Urinary bladder (tissue), 4 donors: ENCODE results near the gene CNPPD1. TPM values are rescaled to one million over a fixed set of nuclear protein-coding genes. Genes with fewer than 3 reads are reported as not detected.

Source experiments
- DNase-seq: peaks from one replicate; pipeline ENCODE4 v3.0.0-alpha.2; 2015; ENCODE audit errors: extremely low spot score
- H3K27ac ChIP-seq: one replicate; pipeline ENCODE4 v1.5.1; 2013; ENCODE audit warnings: low read depth, mild to moderate bottlenecking, moderate library complexity
- H3K36me3 ChIP-seq: one replicate; pipeline ENCODE4 v1.6.1; 2013; ENCODE audit warnings: mild to moderate bottlenecking, moderate library complexity; ENCODE audit not compliant: insufficient read depth
- H3K4me1 ChIP-seq: one replicate; pipeline ENCODE4 v1.6.1; 2013; ENCODE audit warnings: mild to moderate bottlenecking, moderate library complexity; ENCODE audit not compliant: insufficient read depth
- H3K4me3 ChIP-seq: one replicate; pipeline ENCODE4 v1.5.1; 2013; ENCODE audit warnings: low read depth, low read length
- WGBS: extraction: QIAGEN DNeasy Blood & Tissue Kit; methylation state at CpG from one replicate; pipeline ENCODE4 v1.1.7; 2013; 5-methylcytosine and 5-hydroxymethylcytosine counted together
- polyA plus RNA-seq: library from polyadenylated mRNA; stranded (reverse); fragments of 200-250 nt; gene quantifications from one replicate; pipeline ENCODE4 v1.2.3, GENCODE V29; 2013
- total RNA-seq: library from RNA; depleted of rRNA; stranded (reverse); fragments of >200 nt; gene quantifications from one replicate; pipeline ENCODE4 v1.2.3, GENCODE V29; 2014
- donor health status: healthy with polysubstance abuse.
- donor health status: healthy.

CNPPD1 gene
- total and polyA plus RNA-seq, 2 donors = 23.0 to 77.7 TPM

- Histone ChIP-seq H3K27ac (no peak overlapping the region), H3K36me3 (peaks cover 4% of the 10 kb centered on the region), H3K4me3 (no peak overlapping the region), H3K4me1 (no peaks in the 10 kb centered on the region)
- DNase-seq = no peak
- WGBS = 96% methylated on average over 15 of the region's 15 CpGs
These were observed 37.4 kb upstream of the CNPPD1 start for GRCh38 chr2:219214141-219214540.

DNA sequence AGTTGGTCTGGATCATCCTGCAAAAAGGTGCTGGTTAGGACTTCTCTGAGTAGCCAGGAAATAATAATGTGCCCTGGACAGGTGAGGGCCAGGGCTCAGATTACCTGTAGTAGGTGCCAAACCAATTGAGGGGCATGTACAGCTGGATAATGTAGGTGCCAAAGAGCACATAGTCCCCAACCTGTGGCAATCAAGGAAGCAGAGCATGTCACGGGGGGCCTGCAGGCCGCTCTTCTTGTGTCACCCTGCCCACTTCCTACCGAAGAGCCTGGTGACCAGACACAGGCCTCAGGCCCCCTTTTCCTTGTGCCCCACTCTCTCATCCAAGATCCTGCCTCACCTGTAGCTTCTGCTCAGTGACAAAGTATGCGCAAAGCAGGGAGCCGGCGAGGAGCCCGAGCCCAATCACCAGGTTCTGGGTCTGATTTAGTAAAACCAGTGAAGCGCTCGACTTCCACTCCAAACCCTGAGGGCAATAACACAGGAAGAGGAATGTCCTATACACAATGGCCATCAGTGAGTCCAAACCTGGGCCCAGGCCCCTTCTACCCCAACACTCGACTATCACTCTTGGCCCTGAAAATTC is 36.9 kb upstream of the CNPPD1 start:
- Histone ChIP-seq H3K4me1 (no peaks in the 10 kb centered on the region), H3K27ac (no peak overlapping the region), H3K4me3 (no peak overlapping the region), H3K36me3 (peaks cover 4% of the 10 kb centered on the region)
- no peak for DNase-seq
- 93% methylated on average over 10 of the region's 10 CpGs for WGBS

GRCh38 chr2:219213026-219213415 is 36.3 kb upstream of the CNPPD1 start:
- WGBS = 86% methylated on average over 8 of the region's 8 CpGs

GRCh38 chr2:219210886-219211362 is 34.2 kb upstream of the CNPPD1 start:
- 88% methylated on average over 9 of the region's 9 CpGs for WGBS
- no peak overlapping the region for H3K27ac ChIP-seq
- no peaks in the 10 kb centered on the region for H3K4me1 ChIP-seq
- peaks cover 2% of the 10 kb centered on the region for H3K36me3 ChIP-seq
- no peak overlapping the region for H3K4me3 ChIP-seq
- no peak for DNase-seq

More at GRCh38 chr2:219213026-219213415, 36.3 kb upstream of the CNPPD1 start:
- Histone ChIP-seq H3K4me1 (no peaks in the 10 kb centered on the region), H3K36me3 (peaks cover 4% of the 10 kb centered on the region), H3K4me3 (no peak overlapping the region), H3K27ac (no peak overlapping the region)
- DNase-seq = no peak

GRCh38 chr2:219210196-219210885 is 33.6 kb upstream of the CNPPD1 start:
- Histone ChIP-seq H3K4me3 (no peak overlapping the region), H3K4me1 (no peaks in the 10 kb centered on the region), H3K36me3 (peaks cover 2% of the 10 kb centered on the region), H3K27ac (no peak overlapping the region)
- 94% methylated on average over 24 of the region's 24 CpGs for WGBS
- no peak for DNase-seq

DNA sequence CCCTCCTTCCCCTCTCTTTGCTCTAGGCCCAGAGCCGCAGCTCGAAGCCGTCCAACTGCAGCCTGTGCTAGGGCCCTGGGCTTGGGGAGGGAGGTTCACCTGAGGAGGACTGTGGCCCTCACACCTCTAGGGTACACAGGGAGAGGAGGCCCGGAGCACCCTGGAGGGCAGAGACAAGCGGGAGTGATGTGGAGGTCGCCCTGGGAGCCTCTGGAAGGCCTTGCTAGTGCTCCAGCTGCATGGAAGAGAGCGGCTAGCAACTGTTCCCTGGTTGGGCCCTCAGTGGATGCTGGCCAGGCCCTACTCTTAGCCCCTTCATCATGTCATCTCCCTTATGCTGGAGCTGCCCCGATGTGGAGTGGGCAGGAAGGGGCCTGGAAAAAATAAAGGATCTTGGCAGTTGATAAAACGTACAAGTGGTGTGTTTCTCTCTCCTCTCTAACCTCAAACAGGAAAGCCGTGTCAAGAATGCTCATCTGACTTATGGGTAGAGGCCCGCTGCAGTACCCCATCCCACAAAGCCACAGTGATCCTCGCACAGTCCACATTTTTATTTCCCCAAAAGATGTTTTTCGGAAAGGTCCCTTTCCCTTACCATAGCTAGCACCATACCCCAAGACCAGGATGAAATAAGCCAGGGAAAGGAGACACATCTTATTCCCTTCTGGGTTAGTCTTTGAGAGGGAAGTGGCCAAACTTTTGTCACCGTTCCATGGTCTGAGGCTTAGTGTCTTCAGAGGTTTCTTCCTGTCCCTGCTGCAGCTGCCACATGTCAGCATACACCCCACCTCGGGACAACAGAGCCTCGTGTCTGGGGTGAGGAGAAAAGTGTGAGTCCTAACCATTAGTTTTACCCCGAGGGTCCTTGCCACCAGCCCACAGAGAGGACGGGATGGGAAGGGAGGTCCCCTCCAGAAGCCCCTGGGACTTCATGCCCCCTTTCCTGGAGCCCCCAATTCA is 32.8 kb upstream of the CNPPD1 start:
- DNase-seq = no peak
- Histone ChIP-seq H3K27ac (no peak overlapping the region), H3K4me3 (no peak overlapping the region), H3K4me1 (no peaks in the 10 kb centered on the region), H3K36me3 (peaks cover 2% of the 10 kb centered on the region)
- WGBS = 80% methylated on average over 18 of the region's 18 CpGs

GRCh38 chr2:219207884-219208740 is 31.4 kb upstream of the CNPPD1 start:
- H3K36me3 ChIP-seq = peaks cover 2% of the 10 kb centered on the region
- H3K4me3 ChIP-seq = no peak overlapping the region
- no peaks in the 10 kb centered on the region for H3K4me1 ChIP-seq
- no peak overlapping the region for H3K27ac ChIP-seq
- WGBS = 62% methylated on average over 17 of the region's 17 CpGs
- DNase-seq = no peak

DNA sequence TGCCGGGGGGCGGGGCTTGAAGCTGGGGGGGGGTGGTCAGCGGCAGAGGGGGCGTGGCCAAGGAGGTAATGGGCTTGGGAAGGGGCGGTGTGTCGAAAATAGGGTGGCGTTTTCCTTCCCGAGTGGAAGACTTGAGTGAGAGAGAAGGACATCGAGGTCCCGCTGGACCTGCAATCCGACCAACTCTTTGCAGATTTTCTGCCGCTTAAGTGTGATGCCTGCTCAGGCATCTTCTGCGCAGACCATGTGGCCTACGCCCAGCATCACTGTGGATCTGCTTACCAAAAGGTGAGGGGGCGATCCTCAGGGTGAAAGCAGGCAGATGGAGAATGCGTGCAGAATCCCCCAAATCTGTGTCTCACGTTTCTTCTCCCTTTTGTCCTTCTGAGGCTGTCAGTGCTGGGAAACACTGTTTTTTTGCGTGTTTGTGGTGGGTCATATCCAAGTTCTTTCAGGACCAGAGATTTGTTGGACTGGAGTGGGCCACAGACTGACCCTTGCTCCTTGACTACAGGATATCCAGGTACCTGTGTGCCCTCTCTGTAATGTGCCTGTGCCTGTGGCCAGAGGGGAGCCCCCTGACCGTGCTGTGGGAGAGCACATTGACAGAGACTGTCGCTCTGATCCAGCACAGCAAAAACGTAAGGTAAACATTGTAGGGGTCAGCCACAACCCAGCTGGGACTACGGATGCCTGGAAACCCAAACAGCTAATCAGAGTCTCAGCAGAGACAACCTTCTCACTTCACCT is 30.6 kb upstream of the CNPPD1 start:
- 9% methylated on average over 22 of the region's 22 CpGs for WGBS
- DNase-seq = no peak

GRCh38 chr2:219206328-219207133 is 29.8 kb upstream of the CNPPD1 start, which contains the start of gene ZFAND2B:
ZFAND2B (plus strand) TSS chr2:219206782; CDS start chr2:219206988, 206 bp downstream.
- under 1% methylated on average over 76 of the region's 76 CpGs for WGBS
- DNase-seq = peak; percentile 77
- Histone ChIP-seq H3K4me1 (no peaks in the 10 kb centered on the region), H3K27ac (peak within 1 kb of the TSS; percentile 93), H3K4me3 (peak within 1 kb of the TSS; percentile 60), H3K36me3 (peaks cover 2% of the 10 kb centered on the region)

More for the DNA sequence above, 30.6 kb upstream of the CNPPD1 start:
- Histone ChIP-seq H3K4me1 (no peaks in the 10 kb centered on the region), H3K4me3 (peak overlapping the region; percentile 60), H3K36me3 (peaks cover 2% of the 10 kb centered on the region), H3K27ac (peak overlapping the region; percentile 90)

DNA sequence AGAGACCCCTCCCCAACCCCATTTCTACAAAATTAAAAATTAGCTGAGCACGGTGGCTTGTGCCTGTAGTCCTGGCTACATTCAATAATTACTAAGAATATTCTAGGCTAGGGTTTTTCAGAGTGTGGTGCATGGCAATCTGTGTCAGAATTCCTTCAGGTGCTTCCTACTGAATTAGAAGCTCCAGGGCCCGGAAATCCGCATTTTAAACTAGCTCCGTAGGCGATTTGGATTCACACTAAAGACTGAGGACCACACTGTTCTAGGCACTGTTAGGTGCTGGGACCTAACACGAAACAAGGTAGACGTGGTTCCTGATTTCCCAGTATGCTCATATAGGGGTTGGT is 29.2 kb upstream of the CNPPD1 start:
- H3K36me3 ChIP-seq = peaks cover 2% of the 10 kb centered on the region
- peak overlapping the region; percentile 60 for H3K4me3 ChIP-seq
- peak overlapping the region; percentile 93 for H3K27ac ChIP-seq
- no peaks in the 10 kb centered on the region for H3K4me1 ChIP-seq
- no peak for DNase-seq
- 19% methylated on average over 7 of the region's 7 CpGs for WGBS

- peaks cover 2% of the 10 kb centered on the region for H3K36me3 ChIP-seq
- 78% methylated on average over 5 of the region's 5 CpGs for WGBS
These were observed 28.4 kb upstream of the CNPPD1 start for GRCh38 chr2:219205165-219205538.

More at GRCh38 chr2:219205165-219205538, 28.4 kb upstream of the CNPPD1 start:
- Histone ChIP-seq H3K4me3 (no peak overlapping the region), H3K27ac (no peak overlapping the region), H3K4me1 (no peaks in the 10 kb centered on the region)
- DNase-seq = no peak
